ENCODE measurements around the gene PDE3B. TPM values are rescaled to one million over a fixed set of nuclear protein-coding genes. Genes with fewer than 3 reads are reported as not detected.
A peak's percentile ranks its signal among the peaks of the same experiment; 100 is the strongest.

Gene PDE3B
- total RNA-seq, 5 donors from 2014 or later (not counting 1 experiment from before 2014, with no cell fraction given), result 130 to 162 (median 143) TPM

DNA sequence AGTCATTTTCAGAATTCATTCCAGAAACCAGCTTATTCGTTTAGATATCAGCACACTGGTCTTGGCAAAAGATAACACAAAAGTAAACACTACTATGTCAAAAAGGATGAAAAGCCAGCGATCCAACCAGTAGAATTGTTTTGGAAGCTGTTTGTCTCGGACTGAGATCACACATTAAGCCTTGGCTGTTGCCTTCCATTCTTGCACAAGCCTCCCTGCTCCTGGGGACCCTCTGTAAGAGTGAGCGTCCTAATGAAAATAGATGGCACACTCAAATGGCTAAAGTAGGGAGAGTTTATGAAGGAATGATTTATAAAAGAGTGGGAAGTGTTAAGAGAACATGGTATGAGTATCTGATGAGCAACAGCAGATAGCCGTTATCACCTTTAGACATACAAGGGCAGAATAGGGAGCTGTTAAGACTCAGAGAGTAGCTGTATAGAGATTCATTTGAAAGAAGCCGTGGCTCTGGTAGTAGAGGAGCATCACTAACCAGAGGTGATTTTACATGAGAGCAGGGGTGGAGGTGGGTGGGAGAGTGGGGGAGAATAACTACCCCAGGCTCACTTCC is 25.2 kb downstream of the PDE3B start:
- POLR2A ChIA-PET, result interaction anchor here (0.5 to 1.2 kb wide), 6 partner anchors 9 to 170 kb away, joined by 3 to 6 read pairs (median 5); no protein-coding TSS in a partner anchor
- 93% methylated on average over 5 of the region's 6 CpGs for WGBS (ENCODE audit: insufficient coverage)
- Histone ChIP-seq H3K36me3 (ENCODE audit: control insufficient read depth in 2 of 2, extremely low read depth in 1 of 2, insufficient read depth in 1 of 2, low read length in 1 of 2) (peaks cover 0 to 4% of the 10 kb centered on the region in 2 donors), H3K27ac (ENCODE audit: low read length) (no peak overlapping the region), H3K4me1 (ENCODE audit: control insufficient read depth in 1 of 2, extremely low read depth in 1 of 2, insufficient read depth in 2 of 2, low read length in 2 of 2) (no peaks in the 10 kb centered on the region), H3K4me3 (ENCODE audit: control insufficient read depth in 1 of 2, extremely low read depth in 1 of 2, low read length in 1 of 2) (no peak overlapping the region), H3K9me3 (no peaks in the 10 kb centered on the region), H3K27me3 (replicated peaks in 1 of 2; ENCODE audit: control insufficient read depth in 2 of 2, extremely low read depth in 1 of 2, insufficient read depth in 2 of 2, low read length in 1 of 2) (no peaks in the 10 kb centered on the region)
- H3K27me3 Mint-ChIP-seq, result no peaks in the 10 kb centered on the region
- peak overlapping the region; percentile 25 to 81 for H3K27ac Mint-ChIP-seq
- peaks cover 40% of the 10 kb centered on the region for H3K36me3 Mint-ChIP-seq
- peaks cover 3 to 7% (median 3%) of the 10 kb centered on the region in 3 donors for H3K9me3 Mint-ChIP-seq
- DNase-seq (no peak), ATAC-seq (replicated peaks in 1 of 4) (peak in 1 of 4 experiments; percentile 42)
- peaks cover 49 to 55% (median 53%) of the 10 kb centered on the region in 3 donors for H3K4me1 Mint-ChIP-seq
- H3K4me3 Mint-ChIP-seq, result no peak overlapping the region
- CTCF ChIA-PET, result interaction anchor here in 1 of 2 donors (0.6 to 1.3 kb wide), 3 partner anchors 21 to 239 kb away, joined by 3 to 7 read pairs (median 4); no protein-coding TSS in a partner anchor

DNA sequence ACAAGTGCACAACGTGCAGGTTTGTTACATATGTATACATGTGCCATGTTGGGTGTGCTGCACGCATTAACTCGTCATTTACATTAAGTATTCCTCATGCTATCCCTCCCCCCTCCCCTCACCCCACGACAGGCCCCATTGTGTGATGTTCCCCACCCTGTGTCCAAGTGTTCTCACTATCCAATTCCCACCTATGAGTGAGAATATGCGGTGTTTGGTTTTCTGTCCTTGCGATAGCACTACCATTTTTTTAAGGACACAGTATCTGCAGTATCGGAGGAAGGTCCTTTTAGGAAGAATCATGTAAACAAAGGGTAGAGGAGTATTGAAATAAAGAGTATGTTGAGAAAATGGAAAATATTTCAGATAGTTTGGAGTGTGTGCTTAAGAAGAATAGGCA is 25.9 kb downstream of the PDE3B start:
- Histone ChIP-seq H3K4me3 (ENCODE audit: control insufficient read depth in 1 of 2, extremely low read depth in 1 of 2, low read length in 1 of 2) (no peak overlapping the region), H3K27me3 (replicated peaks in 1 of 2; ENCODE audit: control insufficient read depth in 2 of 2, extremely low read depth in 1 of 2, insufficient read depth in 2 of 2, low read length in 1 of 2) (no peaks in the 10 kb centered on the region), H3K4me1 (ENCODE audit: control insufficient read depth in 1 of 2, extremely low read depth in 1 of 2, insufficient read depth in 2 of 2, low read length in 2 of 2) (no peaks in the 10 kb centered on the region), H3K36me3 (ENCODE audit: control insufficient read depth in 2 of 2, extremely low read depth in 1 of 2, insufficient read depth in 1 of 2, low read length in 1 of 2) (peaks cover 0 to 4% of the 10 kb centered on the region in 2 donors), H3K27ac (ENCODE audit: low read length) (no peak overlapping the region), H3K9me3 (no peaks in the 10 kb centered on the region)
- Mint-ChIP-seq H3K4me3 (no peak overlapping the region), H3K9me3 (no peaks in the 10 kb centered on the region), H3K36me3 (peaks cover 40% of the 10 kb centered on the region), H3K27me3 (no peaks in the 10 kb centered on the region), H3K27ac (peak overlapping the region in 1 of 2 donors; percentile 73), H3K4me1 (peaks cover 54 to 59% (median 56%) of the 10 kb centered on the region in 3 donors)
- CTCF ChIA-PET, result interaction anchor here in 1 of 2 donors (0.6 kb wide), 1 partner anchor 24 kb away, joined by 7 read pairs; no protein-coding TSS in a partner anchor
- no peak for DNase-seq
- WGBS (ENCODE audit: insufficient coverage), result 100% methylated on average over 1 of the region's 7 CpGs
- POLR2A ChIA-PET, result no interaction called here
- ATAC-seq (replicated peaks in 1 of 4), result no peak

DNA sequence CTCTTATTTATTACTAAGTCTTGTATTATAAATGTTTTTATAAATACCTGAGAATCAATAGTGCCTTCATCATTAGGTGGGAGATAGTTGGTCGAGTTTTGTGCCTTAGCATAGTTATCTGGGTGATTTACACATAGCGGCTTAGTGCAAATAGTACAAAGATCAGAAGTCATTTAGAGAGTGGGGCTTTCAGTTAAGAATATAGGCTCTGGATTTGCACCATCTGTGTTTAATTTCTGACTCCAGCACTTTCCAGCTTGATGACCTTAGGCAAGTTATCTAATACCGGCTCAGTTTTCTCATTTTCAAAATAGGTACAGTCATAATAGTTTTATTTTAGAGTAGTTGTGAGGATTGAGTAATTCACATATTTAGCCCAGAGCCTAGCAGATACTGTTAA is 26.4 kb downstream of the PDE3B start:
- no peak overlapping the region for H3K4me3 Mint-ChIP-seq
- Histone ChIP-seq H3K4me1 (ENCODE audit: control insufficient read depth in 1 of 2, extremely low read depth in 1 of 2, insufficient read depth in 2 of 2, low read length in 2 of 2) (no peaks in the 10 kb centered on the region), H3K4me3 (ENCODE audit: control insufficient read depth in 1 of 2, extremely low read depth in 1 of 2, low read length in 1 of 2) (no peak overlapping the region), H3K36me3 (ENCODE audit: control insufficient read depth in 2 of 2, extremely low read depth in 1 of 2, insufficient read depth in 1 of 2, low read length in 1 of 2) (peaks cover 0 to 4% of the 10 kb centered on the region in 2 donors), H3K27ac (ENCODE audit: low read length) (no peak overlapping the region), H3K27me3 (replicated peaks in 1 of 2; ENCODE audit: control insufficient read depth in 2 of 2, extremely low read depth in 1 of 2, insufficient read depth in 2 of 2, low read length in 1 of 2) (no peaks in the 10 kb centered on the region), H3K9me3 (no peaks in the 10 kb centered on the region)
- DNase-seq (no peak), ATAC-seq (replicated peaks in 1 of 4) (no peak)
- CTCF ChIA-PET, result interaction anchor here in 1 of 2 donors (0.5 kb wide), 1 partner anchor 221 kb away, joined by 3 read pairs; no protein-coding TSS in a partner anchor
- peak overlapping the region; percentile 41 to 61 for H3K27ac Mint-ChIP-seq
- whole genome bisulfite sequencing (ENCODE audit: insufficient coverage), result 100% methylated on average over 1 of the region's 3 CpGs
- H3K27me3 Mint-ChIP-seq, result no peaks in the 10 kb centered on the region
- peaks cover 43% of the 10 kb centered on the region for H3K36me3 Mint-ChIP-seq
- H3K4me1 Mint-ChIP-seq, result peaks cover 55 to 61% (median 59%) of the 10 kb centered on the region in 3 donors
- H3K9me3 Mint-ChIP-seq, result no peaks in the 10 kb centered on the region
- POLR2A ChIA-PET, result interaction anchor here in 1 of 2 donors (0.6 to 1.2 kb wide), 3 partner anchors 33 to 175 kb away, joined by 3 to 6 read pairs (median 4); no protein-coding TSS in a partner anchor

DNA sequence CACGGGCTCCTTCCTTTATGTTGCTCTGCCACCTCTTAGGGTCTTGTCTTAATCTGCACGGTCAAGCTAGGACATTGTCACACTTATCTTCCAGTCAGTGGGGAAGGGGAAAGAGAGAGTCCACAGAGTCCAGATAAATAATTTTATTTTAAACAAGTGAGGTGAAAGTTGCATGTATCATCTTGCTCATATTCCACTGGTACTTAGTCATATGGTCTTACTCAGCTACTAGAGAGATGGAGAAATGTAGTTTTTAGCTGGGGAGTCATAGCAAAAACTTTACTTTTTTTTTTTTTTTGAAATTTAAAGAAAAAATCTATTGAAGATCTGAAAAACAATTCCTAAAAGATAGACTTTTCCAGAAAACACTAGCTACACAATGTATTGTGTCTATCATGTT is 29.0 kb downstream of the PDE3B start:
- no peaks in the 10 kb centered on the region for H3K4me1 ChIP-seq (ENCODE audit: control insufficient read depth in 1 of 2, extremely low read depth in 1 of 2, insufficient read depth in 2 of 2, low read length in 2 of 2)
- peaks cover 56% of the 10 kb centered on the region for H3K36me3 Mint-ChIP-seq
- no peak for DNase-seq
- ChIA-PET POLR2A (interaction anchor here (0.5 to 1.0 kb wide), 7 partner anchors 17 to 141 kb away, joined by 3 to 7 read pairs (median 4); no protein-coding TSS in a partner anchor), CTCF (interaction anchor here (0.6 to 1.6 kb wide), 5 partner anchors 21 to 401 kb away, joined by 3 to 6 read pairs (median 4); partner anchors contain the start of gene PDE3B (in 1 of the 2))
- no CpG with 5 or more reads among the region's 2 CpGs for WGBS (ENCODE audit: insufficient coverage)
- H3K9me3 ChIP-seq, result no peaks in the 10 kb centered on the region
- peaks cover 63 to 78% (median 70%) of the 10 kb centered on the region in 3 donors for H3K4me1 Mint-ChIP-seq
- no peak for ATAC-seq (replicated peaks in 1 of 4)
- no peak overlapping the region for H3K4me3 ChIP-seq (ENCODE audit: control insufficient read depth in 1 of 2, extremely low read depth in 1 of 2, low read length in 1 of 2)
- no peaks in the 10 kb centered on the region for H3K27me3 ChIP-seq (replicated peaks in 1 of 2; ENCODE audit: control insufficient read depth in 2 of 2, extremely low read depth in 1 of 2, insufficient read depth in 2 of 2, low read length in 1 of 2)
- H3K27me3 Mint-ChIP-seq, result no peaks in the 10 kb centered on the region
- H3K36me3 ChIP-seq (ENCODE audit: control insufficient read depth in 2 of 2, extremely low read depth in 1 of 2, insufficient read depth in 1 of 2, low read length in 1 of 2), result peaks cover 0 to 4% of the 10 kb centered on the region in 2 donors
- peaks cover 0 to 1% (median 0%) of the 10 kb centered on the region in 3 donors for H3K9me3 Mint-ChIP-seq
- peak overlapping the region; percentile 63 to 78 for H3K27ac Mint-ChIP-seq
- H3K4me3 Mint-ChIP-seq, result no peak overlapping the region
- H3K27ac ChIP-seq (ENCODE audit: low read length), result no peak overlapping the region

DNA sequence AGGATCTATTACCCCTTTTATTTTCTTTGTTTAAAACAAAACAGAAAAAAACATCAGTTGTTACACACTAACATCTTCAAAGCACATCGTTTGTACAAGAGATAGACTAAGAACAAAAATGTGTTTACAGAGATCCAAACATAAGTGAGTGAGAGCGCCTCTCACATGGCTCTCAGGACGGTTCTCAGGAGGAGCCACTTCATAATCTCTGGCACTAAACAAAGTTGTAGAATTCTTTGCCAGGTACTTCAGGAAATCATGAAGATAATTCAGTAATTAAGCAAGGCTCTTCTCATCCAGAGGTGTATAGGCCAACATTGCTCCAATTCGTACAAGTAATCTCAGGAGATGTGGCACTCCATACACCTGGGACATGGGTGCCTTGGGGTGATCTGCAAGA is 29.8 kb downstream of the PDE3B start:
- Mint-ChIP-seq H3K36me3 (peaks cover 63% of the 10 kb centered on the region), H3K9me3 (peaks cover 0 to 3% (median 2%) of the 10 kb centered on the region in 3 donors), H3K4me1 (peaks cover 62 to 79% (median 72%) of the 10 kb centered on the region in 3 donors), H3K27me3 (no peaks in the 10 kb centered on the region), H3K4me3 (no peak overlapping the region), H3K27ac (peak overlapping the region; percentile 75 to 78)
- WGBS (ENCODE audit: insufficient coverage), result 100% methylated on average over 1 of the region's 4 CpGs
- DNase-seq (no peak), ATAC-seq (replicated peaks in 1 of 4) (no peak)
- Histone ChIP-seq H3K27me3 (replicated peaks in 1 of 2; ENCODE audit: control insufficient read depth in 2 of 2, extremely low read depth in 1 of 2, insufficient read depth in 2 of 2, low read length in 1 of 2) (no peaks in the 10 kb centered on the region), H3K4me3 (ENCODE audit: control insufficient read depth in 1 of 2, extremely low read depth in 1 of 2, low read length in 1 of 2) (no peak overlapping the region), H3K36me3 (ENCODE audit: control insufficient read depth in 2 of 2, extremely low read depth in 1 of 2, insufficient read depth in 1 of 2, low read length in 1 of 2) (peaks cover 0 to 4% of the 10 kb centered on the region in 2 donors), H3K4me1 (ENCODE audit: control insufficient read depth in 1 of 2, extremely low read depth in 1 of 2, insufficient read depth in 2 of 2, low read length in 2 of 2) (no peaks in the 10 kb centered on the region), H3K27ac (ENCODE audit: low read length) (no peak overlapping the region), H3K9me3 (no peaks in the 10 kb centered on the region)
- CTCF ChIA-PET, result interaction anchor here (0.6 to 0.7 kb wide), 3 partner anchors 22 to 402 kb away, joined by 3 to 5 read pairs (median 3); no protein-coding TSS in a partner anchor
- POLR2A ChIA-PET, result interaction anchor here (0.6 to 1.0 kb wide), 7 partner anchors 16 to 142 kb away, joined by 3 to 7 read pairs (median 3); no protein-coding TSS in a partner anchor

DNA sequence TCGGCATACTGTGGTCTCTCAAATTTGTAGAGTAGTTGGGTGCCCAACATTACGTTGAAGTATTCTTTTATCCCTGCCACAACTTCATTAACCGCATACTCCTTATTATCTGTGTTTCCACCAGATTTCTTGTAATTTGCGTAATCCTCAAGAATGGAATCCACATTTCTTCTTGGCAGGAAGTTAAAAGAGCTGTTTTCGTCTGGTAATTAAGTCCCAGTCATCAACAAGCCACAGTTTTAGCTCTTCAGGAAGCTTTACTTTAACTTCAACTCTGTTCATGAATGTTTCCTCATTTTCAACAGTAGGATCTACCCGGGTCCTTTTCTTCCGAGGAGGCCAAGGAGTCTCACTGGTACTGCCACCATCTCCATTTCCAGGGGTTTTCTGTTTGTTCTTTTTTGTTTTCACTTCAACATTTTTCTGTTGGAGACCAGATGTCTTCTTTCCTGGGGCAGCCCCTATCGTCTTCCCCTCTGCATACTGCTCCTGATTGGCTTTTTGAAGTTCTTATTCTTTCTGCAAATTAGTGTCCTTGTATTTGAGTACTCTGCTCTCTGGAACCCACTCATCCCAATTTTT is 30.3 kb downstream of the PDE3B start:
- no peak overlapping the region for H3K4me3 Mint-ChIP-seq
- peaks cover 62% of the 10 kb centered on the region for H3K36me3 Mint-ChIP-seq
- H3K9me3 Mint-ChIP-seq, result peaks cover 0 to 6% (median 2%) of the 10 kb centered on the region in 3 donors
- H3K27ac ChIP-seq (ENCODE audit: low read length), result no peak overlapping the region
- CTCF ChIA-PET, result no interaction called here
- DNase-seq, result no peak
- H3K27me3 Mint-ChIP-seq, result no peaks in the 10 kb centered on the region
- H3K9me3 ChIP-seq, result no peaks in the 10 kb centered on the region
- WGBS (ENCODE audit: insufficient coverage), result 60% methylated on average over 2 of the region's 8 CpGs
- peaks cover 59 to 76% (median 70%) of the 10 kb centered on the region in 3 donors for H3K4me1 Mint-ChIP-seq
- no peak overlapping the region for H3K4me3 ChIP-seq (ENCODE audit: control insufficient read depth in 1 of 2, extremely low read depth in 1 of 2, low read length in 1 of 2)
- peaks cover 0 to 4% of the 10 kb centered on the region in 2 donors for H3K36me3 ChIP-seq (ENCODE audit: control insufficient read depth in 2 of 2, extremely low read depth in 1 of 2, insufficient read depth in 1 of 2, low read length in 1 of 2)
- no peaks in the 10 kb centered on the region for H3K4me1 ChIP-seq (ENCODE audit: control insufficient read depth in 1 of 2, extremely low read depth in 1 of 2, insufficient read depth in 2 of 2, low read length in 2 of 2)
- peak overlapping the region; percentile 75 to 78 for H3K27ac Mint-ChIP-seq
- POLR2A ChIA-PET, result interaction anchor here in 1 of 2 donors (0.7 kb wide), 1 partner anchor 57 kb away, joined by 3 read pairs; no protein-coding TSS in a partner anchor
- H3K27me3 ChIP-seq (replicated peaks in 1 of 2; ENCODE audit: control insufficient read depth in 2 of 2, extremely low read depth in 1 of 2, insufficient read depth in 2 of 2, low read length in 1 of 2), result no peaks in the 10 kb centered on the region
- no peak for ATAC-seq (replicated peaks in 1 of 4)

All from T-cell (primary cell).